MM.1S (cell line): ENCODE data around the gene EXOC2.

ENCODE experiments used
- DNase-seq: peaks from one replicate; pipeline ENCODE4 v3.0.0-alpha.2; 2015
- H2AFZ ChIP-seq: fragments of 300-600 bp; sonication (generic); 2 replicates; pipeline ENCODE4 v1.6.0; 2016; ENCODE audit warnings: antibody characterized with exemption, low read length
- H3F3A ChIP-seq: fragments of 300-600 bp; sonication (generic); 2 replicates; pipeline ENCODE4 v1.6.1; 2016; ENCODE audit warnings: mild to moderate bottlenecking, antibody characterized with exemption, low read length, moderate library complexity, mixed read lengths; ENCODE audit not compliant: insufficient read depth
- H3K27ac ChIP-seq: fragments of 300-600 bp; sonication (generic); 2 replicates; pipeline ENCODE4 v1.5.1; 2016; ENCODE audit warnings: mild to moderate bottlenecking, low read length
- H3K27me3 ChIP-seq: fragments of 300-600 bp; sonication (generic); replicated peaks from 2 replicates; pipeline ENCODE4 v1.6.0; 2016; ENCODE audit warnings: low read length; ENCODE audit not compliant: insufficient read depth
- H3K36me3 ChIP-seq: fragments of 300-600 bp; sonication (generic); replicated peaks from 2 replicates; pipeline ENCODE4 v1.6.1; 2016; ENCODE audit warnings: mild to moderate bottlenecking, low read length, mixed read lengths; ENCODE audit not compliant: insufficient read depth
- H3K4me1 ChIP-seq: fragments of 300-600 bp; sonication (generic); 2 replicates; pipeline ENCODE4 v1.6.1; 2016; ENCODE audit warnings: low read length, mixed read lengths
- H3K4me2 ChIP-seq: fragments of 300-600 bp; sonication (generic); 2 replicates; pipeline ENCODE4 v1.6.0; 2016; ENCODE audit warnings: low read depth, low read length
- H3K4me3 ChIP-seq: fragments of 300-600 bp; sonication (generic); 2 replicates; pipeline ENCODE4 v1.5.1; 2016; ENCODE audit warnings: low read length, mixed read lengths
- H3K79me2 ChIP-seq: fragments of 300-600 bp; sonication (generic); 2 replicates; pipeline ENCODE4 v1.6.1; 2016; ENCODE audit warnings: mixed run types, low read length, mixed read lengths
- H3K9ac ChIP-seq: fragments of 300-600 bp; sonication (generic); 2 replicates; pipeline ENCODE4 v1.6.1; 2016; ENCODE audit warnings: low read length, mixed read lengths
- H3K9me2 ChIP-seq: fragments of 300-600 bp; sonication (generic); replicated peaks from 2 replicates; pipeline ENCODE4 v1.6.1; 2016; ENCODE audit warnings: mild to moderate bottlenecking, low read length, mixed read lengths; ENCODE audit not compliant: insufficient read depth
- H3K9me3 ChIP-seq: fragments of 300-600 bp; sonication (generic); replicated peaks from 2 replicates; pipeline ENCODE4 v1.6.1; 2016; ENCODE audit warnings: mild to moderate bottlenecking, low read length, mixed read lengths; ENCODE audit not compliant: insufficient read depth
- H4K20me1 ChIP-seq: fragments of 300-600 bp; sonication (generic); 2 replicates; pipeline ENCODE4 v1.6.1; 2016; ENCODE audit warnings: mild to moderate bottlenecking, low read length, moderate library complexity, mixed read lengths; ENCODE audit not compliant: insufficient read depth
- CTCF ChIP-seq: fragments of 300-600 bp; sonication (generic); IDR thresholded peaks from 2 replicates; pipeline ENCODE4 v1.5.1; 2016; ENCODE audit warnings: antibody characterized with exemption, low read length, mixed read lengths
- EZH2 ChIP-seq: fragments of 300-600 bp; sonication (generic); optimal IDR thresholded peaks from 2 replicates; pipeline ENCODE3; 2017; ENCODE audit warnings: low read depth, mild to moderate bottlenecking, antibody characterized with exemption, low read length, mixed read lengths
- EZH2phosphoT487 ChIP-seq: fragments of 300-600 bp; sonication (generic); IDR thresholded peaks from 2 replicates; pipeline ENCODE4 v1.6.1; 2018; ENCODE audit warnings: antibody characterized with exemption, low read length

EXOC2 gene

DNA sequence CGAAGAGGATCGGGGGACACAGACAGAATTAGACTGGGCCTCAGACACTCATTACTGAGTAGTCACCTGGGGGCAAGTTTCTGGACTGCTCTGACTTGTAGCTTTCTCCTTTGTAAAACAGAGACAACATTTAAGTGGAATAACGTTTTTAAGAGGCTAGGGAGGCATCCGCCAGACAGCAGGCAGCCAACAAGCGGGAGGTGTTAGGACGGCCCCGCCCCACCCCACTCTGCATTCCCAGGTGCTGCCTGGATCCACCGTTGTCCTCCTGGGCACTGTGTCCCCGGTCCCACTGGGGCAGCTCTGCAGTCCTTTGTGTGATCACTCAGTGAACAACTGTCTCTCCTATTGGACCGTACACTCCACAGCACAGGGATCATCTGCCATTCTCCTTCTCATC lies 187.6 kb downstream of the EXOC2 start:
- no peak for DNase-seq
- H3K79me2 ChIP-seq: no peaks in the 10 kb centered on the region
- TF ChIP-seq EZH2phosphoT487 (no peak), CTCF (no peak), EZH2 (no peak)
- H3K27ac ChIP-seq: no peak overlapping the region
- H3K4me2 ChIP-seq: no peak overlapping the region
- no peaks in the 10 kb centered on the region for H3F3A ChIP-seq
- no peak overlapping the region for H3K4me3 ChIP-seq
- H2AFZ ChIP-seq: no peak overlapping the region
- no peaks in the 10 kb centered on the region for H3K9me3 ChIP-seq
- H3K27me3 ChIP-seq: no peaks in the 10 kb centered on the region
- no peaks in the 10 kb centered on the region for H4K20me1 ChIP-seq
- H3K9me2 ChIP-seq: no peaks in the 10 kb centered on the region
- no peak overlapping the region for H3K9ac ChIP-seq
- H3K36me3 ChIP-seq: no peaks in the 10 kb centered on the region
- H3K4me1 ChIP-seq: peaks cover 10% of the 10 kb centered on the region

DNA sequence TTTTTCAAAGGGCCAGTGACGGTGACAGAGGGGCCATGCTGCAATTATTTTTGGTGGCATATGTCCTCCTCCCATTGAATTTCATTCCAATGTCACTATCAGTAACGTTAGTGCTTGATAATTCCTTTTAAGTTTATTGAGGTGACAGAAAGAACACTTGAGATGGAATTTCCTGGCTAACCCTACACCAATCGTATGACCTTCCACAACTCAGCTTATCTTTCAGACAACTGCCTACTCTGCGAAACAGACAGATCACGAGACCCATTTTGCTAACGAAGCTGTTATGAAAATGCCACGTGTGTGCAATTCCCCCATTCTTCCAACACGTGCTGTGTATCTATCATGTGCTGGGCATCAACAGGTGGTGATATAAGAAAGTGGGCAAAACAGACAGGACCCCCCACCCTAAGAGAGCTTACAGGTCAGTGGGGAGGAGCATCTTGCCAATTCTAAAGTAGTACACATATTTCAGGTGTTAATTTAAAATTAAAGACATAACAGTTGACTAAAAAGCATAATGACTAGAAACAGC lies 188.4 kb downstream of the EXOC2 start:
- Histone ChIP-seq H3K27me3 (no peaks in the 10 kb centered on the region), H3K79me2 (no peaks in the 10 kb centered on the region), H3K36me3 (no peaks in the 10 kb centered on the region), H3K4me3 (no peak overlapping the region), H3K4me1 (peaks cover 9% of the 10 kb centered on the region), H4K20me1 (no peaks in the 10 kb centered on the region), H3K9me3 (no peaks in the 10 kb centered on the region), H3K9me2 (no peaks in the 10 kb centered on the region), H3K9ac (no peak overlapping the region), H3K27ac (no peak overlapping the region), H2AFZ (no peak overlapping the region), H3K4me2 (no peak overlapping the region), H3F3A (no peaks in the 10 kb centered on the region)
- no peak for TF ChIP-seq EZH2
- no peak for TF ChIP-seq CTCF
- TF ChIP-seq EZH2phosphoT487: no peak
- no peak for DNase-seq

DNA sequence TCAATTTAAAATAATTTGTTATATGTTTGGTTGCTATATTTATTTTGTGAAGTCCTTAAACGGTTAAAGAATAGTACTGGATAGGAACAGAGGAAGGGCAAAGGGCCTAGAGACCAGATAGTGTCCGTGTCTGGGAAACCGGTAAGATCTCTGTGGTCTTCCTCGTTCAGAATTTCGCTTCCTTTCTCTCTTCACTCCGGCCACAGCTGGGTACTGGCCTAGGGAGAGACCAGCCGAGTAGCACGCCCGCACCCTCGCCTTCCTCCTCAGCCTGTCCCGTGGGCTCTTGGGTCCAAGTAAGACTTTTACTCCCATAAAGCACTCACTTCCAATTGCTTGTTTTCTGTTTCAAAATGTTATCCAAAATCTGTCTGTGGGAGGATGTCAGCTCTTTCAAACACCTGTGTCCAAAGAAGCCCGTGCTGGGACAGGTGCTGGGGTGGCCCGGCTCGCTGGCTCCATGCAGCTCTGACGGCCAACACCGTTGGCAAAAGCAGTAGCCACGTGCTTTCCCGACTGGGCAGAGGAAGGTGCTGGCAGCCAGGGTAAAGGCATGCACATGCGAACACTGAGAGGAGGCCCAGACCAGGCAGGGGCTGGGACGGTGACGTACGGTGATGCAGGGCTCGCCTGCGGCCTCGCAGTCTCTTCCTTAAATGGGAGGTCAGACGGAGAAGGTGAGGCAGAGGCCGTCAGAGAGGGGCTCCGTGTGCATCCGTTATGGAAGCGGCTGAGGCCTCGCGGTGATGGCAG lies 189.2 kb downstream of the EXOC2 start:
- H3K9me2 ChIP-seq: no peaks in the 10 kb centered on the region
- H3F3A ChIP-seq: no peaks in the 10 kb centered on the region
- H3K4me2 ChIP-seq: no peak overlapping the region
- H3K36me3 ChIP-seq: no peaks in the 10 kb centered on the region
- H3K9me3 ChIP-seq: no peaks in the 10 kb centered on the region
- 0 out of 2 replicates have a peak, but pooled peaks cover 9% of the 10 kb centered on the region for H3K4me1 ChIP-seq
- H2AFZ ChIP-seq: no peak overlapping the region
- DNase-seq: no peak
- no peaks in the 10 kb centered on the region for H3K79me2 ChIP-seq
- H4K20me1 ChIP-seq: no peaks in the 10 kb centered on the region
- TF ChIP-seq EZH2phosphoT487: no peak
- TF ChIP-seq CTCF: no peak
- no peak overlapping the region for H3K4me3 ChIP-seq
- no peak overlapping the region for H3K27ac ChIP-seq
- no peaks in the 10 kb centered on the region for H3K27me3 ChIP-seq
- H3K9ac ChIP-seq: no peak overlapping the region
